AG10803 (cell line): ENCODE results near the gene TTLL12.

Experiments
- DNase-seq: peaks from one replicate; pipeline ENCODE4 v3.0.0; 2010; ENCODE audit warnings: low read depth
- H3K4me3 ChIP-seq: 2 replicates; pipeline ENCODE4 v1.5.1; 2011; ENCODE audit warnings: mild to moderate bottlenecking, low read length, control low read depth
- CTCF ChIP-seq: conservative IDR thresholded peaks from 2 replicates; pipeline ENCODE4 v1.5.1; 2011; ENCODE audit warnings: mild to moderate bottlenecking, low read length, control low read depth, inconsistent platforms

TTLL12 gene

GRCh38 chr22:43203471-43203981 is 16.6 kb upstream of the TTLL12 start:
- no peak for DNase-seq
- H3K4me3 ChIP-seq, result no peak overlapping the region
- no peak for TF ChIP-seq CTCF

GRCh38 chr22:43202756-43203410 is 15.9 kb upstream of the TTLL12 start:
- no peak for DNase-seq
- H3K4me3 ChIP-seq, result no peak overlapping the region
- TF ChIP-seq CTCF, result no peak

GRCh38 chr22:43202326-43202725 is 15.4 kb upstream of the TTLL12 start:
- H3K4me3 ChIP-seq, result no peak overlapping the region
- no peak for DNase-seq
- TF ChIP-seq CTCF, result no peak

GRCh38 chr22:43201486-43202219 is 14.7 kb upstream of the TTLL12 start:
- H3K4me3 ChIP-seq, result no peak overlapping the region
- TF ChIP-seq CTCF, result no peak
- DNase-seq, result no peak

- H3K4me3 ChIP-seq, result no peak overlapping the region
- DNase-seq, result no peak
- TF ChIP-seq CTCF, result no peak
Measured at GRCh38 chr22:43200555-43200954, 13.6 kb upstream of the TTLL12 start.

GRCh38 chr22:43200031-43200430 is 13.1 kb upstream of the TTLL12 start:
- DNase-seq, result no peak
- TF ChIP-seq CTCF, result no peak
- no peak overlapping the region for H3K4me3 ChIP-seq

GRCh38 chr22:43199541-43199940 is 12.6 kb upstream of the TTLL12 start:
- H3K4me3 ChIP-seq, result no peak overlapping the region
- TF ChIP-seq CTCF, result no peak
- no peak for DNase-seq
